ENCODE data around the gene FIBCD1. TPM values are rescaled to one million over a fixed set of nuclear protein-coding genes. Genes with fewer than 3 reads are reported as not detected.

FIBCD1 gene
- total RNA-seq, 1 experiment from 2014 or later = 7.1 TPM

DNA sequence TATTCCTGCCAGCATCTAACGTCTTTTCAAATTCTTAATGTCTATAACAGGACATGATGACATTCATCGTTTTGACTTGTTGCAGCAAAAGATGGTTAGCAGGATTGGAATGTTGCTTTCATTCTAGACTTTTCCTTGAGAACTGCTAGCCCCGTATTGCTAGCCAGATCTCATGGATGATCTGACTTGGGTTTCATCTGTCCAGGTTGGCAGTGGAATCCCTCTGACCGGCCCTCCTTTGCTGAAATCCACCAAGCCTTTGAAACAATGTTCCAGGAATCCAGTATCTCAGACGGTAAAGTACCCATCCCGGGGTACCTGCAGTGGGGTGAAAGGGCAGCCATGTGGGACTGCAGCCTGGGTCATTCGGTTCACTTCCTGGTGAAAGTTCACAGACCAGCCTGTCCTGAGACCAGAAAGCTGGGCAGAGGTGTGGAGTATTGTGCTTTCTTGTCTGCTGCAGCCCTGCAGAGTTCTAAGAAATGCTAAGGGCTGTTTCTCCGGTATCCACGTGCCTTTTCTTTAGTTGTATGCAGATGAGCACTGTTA lies 59.1 kb downstream of the FIBCD1 start:
- Histone ChIP-seq H4K5ac (ENCODE audit: insufficient read length, low read depth, low read length) (no peak overlapping the region), H2BK5ac (ENCODE audit: insufficient read length, low read length) (no peak overlapping the region), H3K4me2 (ENCODE audit: insufficient read depth, insufficient read length, low read length) (no peak overlapping the region), H4K20me1 (ENCODE audit: control insufficient read depth, insufficient read depth, insufficient read length) (peaks cover 2% of the 10 kb centered on the region), H2BK15ac (ENCODE audit: low read depth, low read length) (no peak overlapping the region), H2BK120ac (ENCODE audit: low read depth, low read length, poor library complexity, severe bottlenecking) (no peak overlapping the region), H4K8ac (replicated peaks; ENCODE audit: insufficient read length, low read depth, low read length) (no peak overlapping the region), H3T11ph (ENCODE audit: low read length) (no peak overlapping the region), H3K9ac (ENCODE audit: extremely low read depth, insufficient read length, low read length) (no peak overlapping the region), H2AK5ac (ENCODE audit: insufficient read length, low read length) (no peak overlapping the region), H2AFZ (ENCODE audit: low read length) (no peak overlapping the region), H3K23ac (ENCODE audit: insufficient read length, low read depth, low read length) (no peak overlapping the region), H3K4me1 (ENCODE audit: insufficient read depth, low read length) (no peaks in the 10 kb centered on the region), H3K4ac (ENCODE audit: low read depth, low read length) (no peak overlapping the region), H3K79me2 (ENCODE audit: insufficient read depth, low read length) (no peaks in the 10 kb centered on the region), H3K23me2 (ENCODE audit: insufficient read length, low read depth, low read length, poor library complexity, severe bottlenecking) (no peaks in the 10 kb centered on the region), H3K56ac (ENCODE audit: insufficient read length, low read depth, low read length) (no peak overlapping the region), H4K91ac (ENCODE audit: insufficient read length, low read depth, low read length) (no peak overlapping the region), H3K27me3 (ENCODE audit: insufficient read depth, low read length) (no peaks in the 10 kb centered on the region), H2BK20ac (ENCODE audit: low read depth, low read length, poor library complexity, severe bottlenecking) (no peak overlapping the region), H3K79me1 (ENCODE audit: insufficient read depth, low read depth, low read length, poor library complexity, severe bottlenecking) (no peaks in the 10 kb centered on the region), H3K27ac (ENCODE audit: insufficient read length, low read depth, low read length) (no peak overlapping the region), H3K18ac (ENCODE audit: insufficient read length, low read depth, low read length) (no peak overlapping the region), H3K14ac (ENCODE audit: insufficient read depth, low read length) (no peak overlapping the region), H3K9me3 (ENCODE audit: control insufficient read depth, low read depth, low read length) (no peaks in the 10 kb centered on the region), H2BK12ac (ENCODE audit: insufficient read length, low read depth, low read length) (no peak overlapping the region)
- Mint-ChIP-seq H3K9me3 (no peaks in the 10 kb centered on the region), H3K27ac (no peak overlapping the region), H3K4me3 (no peak overlapping the region), H3K4me1 (no peaks in the 10 kb centered on the region), H3K27me3 (ENCODE audit: low read depth) (no peaks in the 10 kb centered on the region), H3K36me3 (ENCODE audit: insufficient read depth in 1 of 3, low read depth in 3 of 3) (peaks cover 39 to 83% (median 78%) of the 10 kb centered on the region in 3 experiments)
- WGBS (ENCODE audit: extremely low coverage, insufficient read length, low lambda C conversion rate) = no CpG with 5 or more reads among the region's 9 CpGs
- DNase-seq = no peak
- no peak for TF ChIP-seq CTCF (conservative IDR thresholded peaks at IDR 0.05)

Measured in H9 (cell line).